Measurements from ENCODE around the gene RPS15A.

GRCh38 chr16:18782697-18783429, 7.3 kb downstream of the RPS15A start:
- TF ChIP-seq CTCF (IDR thresholded peaks at IDR 0.05): no peak
- no peak for TF ChIP-seq ZFX (IDR thresholded peaks at IDR 0.05; ENCODE audit: borderline replicate concordance)
